ENCODE data around the gene PROSER2. TPM values are rescaled to one million over a fixed set of nuclear protein-coding genes. Genes with fewer than 3 reads are reported as not detected.
A peak's percentile ranks its signal among the peaks of the same experiment; 100 is the strongest.

Gene PROSER2
- total and polyA plus RNA-seq, 12 donors, result 0.34 to 1.6 (median 0.76) TPM

DNA sequence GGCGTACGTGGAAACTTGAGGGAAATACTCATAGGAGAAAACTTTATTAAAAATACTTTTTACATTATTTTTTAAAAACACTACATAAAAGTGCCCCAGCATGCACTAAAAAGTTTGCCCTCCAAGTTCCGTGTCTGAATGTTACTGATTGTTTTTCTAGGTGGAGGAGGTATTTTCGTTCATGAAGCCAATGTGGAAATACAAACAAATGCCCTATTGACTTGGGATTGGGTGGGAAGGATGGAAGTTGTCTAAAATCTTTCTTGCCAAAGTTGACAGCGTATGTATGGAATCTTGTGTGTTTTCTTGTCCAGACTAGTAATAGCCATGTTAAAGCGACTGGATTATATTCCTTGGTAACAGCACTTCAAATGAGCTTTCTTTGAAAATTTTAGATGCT is 1.2 kb downstream of the PROSER2 start:
- ATAC-seq (no peak), DNase-seq (no peak)
- Histone ChIP-seq H3K27ac (no peak overlapping the region), H3K4me1 (peaks cover 0 to 10% (median 4%) of the 10 kb centered on the region in 9 donors), H3K27me3 (peaks cover 0 to 43% (median 11%) of the 10 kb centered on the region in 7 donors), H3K36me3 (no peaks in the 10 kb centered on the region), H3K9me3 (no peaks in the 10 kb centered on the region), H3K4me3 (peak overlapping the region in 9 of 10 donors; percentile 64 to 73 (median 68))
- 52 to 66% methylated on average over 6 of the region's 6 CpGs for WGBS, 2 donors
- intact Hi-C loops (cut with DNase I), result no loop called here
- TF ChIP-seq CTCF (IDR thresholded peaks at IDR 0.05), result no peak

DNA sequence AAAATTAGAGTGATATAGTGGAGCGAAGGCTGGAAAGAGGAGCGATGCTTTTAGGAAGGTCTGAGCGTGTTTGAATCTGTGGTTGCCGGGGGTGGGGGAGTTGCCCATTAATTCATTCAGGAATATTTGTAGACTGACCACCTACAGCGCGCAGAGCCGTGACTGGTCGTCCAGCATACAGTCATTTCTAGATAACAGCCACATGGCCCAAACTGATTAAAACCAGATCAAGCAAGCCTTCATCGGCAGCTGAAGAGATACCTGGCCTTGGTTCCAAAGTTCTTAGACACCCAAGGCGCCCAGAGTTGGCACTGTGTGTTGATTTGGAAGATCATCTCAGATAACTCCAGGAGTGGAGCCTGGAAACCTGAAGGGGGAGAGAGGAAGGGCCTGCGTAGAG is 1.7 kb downstream of the PROSER2 start:
- intact Hi-C loops (cut with DNase I), result no loop called here
- DNase-seq (no peak), ATAC-seq (no peak)
- 69 to 74% methylated on average over 11 of the region's 11 CpGs for WGBS, 2 donors
- no peak for TF ChIP-seq CTCF (IDR thresholded peaks at IDR 0.05)
- H3K4me3 ChIP-seq, result peak overlapping the region in 4 of 10 donors; percentile 65 to 71 (median 68)
- H3K27me3 ChIP-seq, result peaks cover 0 to 43% (median 11%) of the 10 kb centered on the region in 7 donors
- no peak overlapping the region for H3K27ac ChIP-seq
- no peaks in the 10 kb centered on the region for H3K9me3 ChIP-seq
- peaks cover 0 to 9% (median 4%) of the 10 kb centered on the region in 9 donors for H3K4me1 ChIP-seq
- no peaks in the 10 kb centered on the region for H3K36me3 ChIP-seq

- WGBS, 2 donors, result 90 to 91% methylated on average over 19 of the region's 19 CpGs
- ATAC-seq, result no peak
- no peak for DNase-seq
- peaks cover 0 to 9% (median 4%) of the 10 kb centered on the region in 9 donors for H3K4me1 ChIP-seq
- TF ChIP-seq CTCF (IDR thresholded peaks at IDR 0.05), result no peak
- H3K27me3 ChIP-seq, result peaks cover 0 to 37% (median 11%) of the 10 kb centered on the region in 7 donors
- no peaks in the 10 kb centered on the region for H3K36me3 ChIP-seq
- H3K27ac ChIP-seq, result no peak overlapping the region
- intact Hi-C loops (cut with DNase I), result no loop called here
- H3K9me3 ChIP-seq, result no peaks in the 10 kb centered on the region
- H3K4me3 ChIP-seq, result no peak overlapping the region
Observed at GRCh38 chr10:11825796-11826414, 2.7 kb downstream of the PROSER2 start.

- no peak for TF ChIP-seq CTCF (IDR thresholded peaks at IDR 0.05)
- no peak overlapping the region for H3K27ac ChIP-seq
- WGBS, 2 donors, result 93% methylated on average over 10 of the region's 10 CpGs
- peaks cover 0 to 13% (median 4%) of the 10 kb centered on the region in 9 donors for H3K4me1 ChIP-seq
- ATAC-seq (no peak), DNase-seq (no peak)
- no peaks in the 10 kb centered on the region for H3K36me3 ChIP-seq
- intact Hi-C loops (cut with DNase I), result no loop called here
- H3K4me3 ChIP-seq, result no peak overlapping the region
- H3K9me3 ChIP-seq, result no peaks in the 10 kb centered on the region
- H3K27me3 ChIP-seq, result peaks cover 0 to 34% (median 11%) of the 10 kb centered on the region in 7 donors
Observed at GRCh38 chr10:11827006-11827405, 3.9 kb downstream of the PROSER2 start.

All from heart right ventricle (tissue), 16 donors.